H9 (cell line): ENCODE data around the gene TBC1D1. TPM values are rescaled to one million over a fixed set of nuclear protein-coding genes. Genes with fewer than 3 reads are reported as not detected.

Experiments used
- DNase-seq: peaks from one replicate; pipeline ENCODE4 v3.0.0-alpha.2; 2017
- H2AFZ ChIP-seq: one replicate; pipeline ENCODE4 v1.6.1; 2013; ENCODE audit warnings: mild to moderate bottlenecking, low read length, control low read depth, moderate library complexity
- H2AK5ac ChIP-seq: 2 replicates; pipeline ENCODE4 v1.6.1; 2013; ENCODE audit warnings: low read length, control low read depth, mixed read lengths; ENCODE audit not compliant: insufficient read length
- H2BK120ac ChIP-seq: one replicate; pipeline ENCODE4 v1.6.1; 2013; ENCODE audit warnings: low read depth, mild to moderate bottlenecking, low read length, control low read depth, inconsistent platforms; ENCODE audit not compliant: poor library complexity, severe bottlenecking
- H2BK12ac ChIP-seq: 2 replicates; pipeline ENCODE4 v1.6.1; 2013; ENCODE audit warnings: low read length, control low read depth, mixed read lengths, low read depth; ENCODE audit not compliant: insufficient read length
- H2BK15ac ChIP-seq: 2 replicates; pipeline ENCODE4 v1.6.1; 2013; ENCODE audit warnings: low read depth, low read length, control low read depth
- H2BK20ac ChIP-seq: one replicate; pipeline ENCODE4 v1.6.1; 2013; ENCODE audit warnings: low read depth, mild to moderate bottlenecking, low read length, control low read depth, inconsistent platforms; ENCODE audit not compliant: poor library complexity, severe bottlenecking
- H2BK5ac ChIP-seq: 2 replicates; pipeline ENCODE4 v1.6.1; 2013; ENCODE audit warnings: low read length, control low read depth, mixed read lengths; ENCODE audit not compliant: insufficient read length
- H3K14ac ChIP-seq: 2 replicates; pipeline ENCODE4 v1.6.1; 2013; ENCODE audit warnings: low read length, control low read depth; ENCODE audit not compliant: insufficient read depth
- H3K18ac ChIP-seq: 2 replicates; pipeline ENCODE4 v1.6.1; 2013; ENCODE audit warnings: low read depth, mild to moderate bottlenecking, mixed read lengths, low read length, control low read depth; ENCODE audit not compliant: insufficient read length
- H3K23ac ChIP-seq: 2 replicates; pipeline ENCODE4 v1.6.1; 2013; ENCODE audit warnings: low read length, control low read depth, mixed read lengths, low read depth; ENCODE audit not compliant: insufficient read length
- H3K23me2 ChIP-seq: 2 replicates; pipeline ENCODE4 v1.6.1; 2013; ENCODE audit warnings: low read depth, mild to moderate bottlenecking, mixed read lengths, low read length, control low read depth; ENCODE audit not compliant: insufficient read length, poor library complexity, severe bottlenecking
- H3K27ac ChIP-seq: 2 replicates; pipeline ENCODE4 v1.5.1; 2013; ENCODE audit warnings: low read length, control low read depth, mixed read lengths, low read depth; ENCODE audit not compliant: insufficient read length
- H3K27me3 ChIP-seq: 2 replicates; pipeline ENCODE4 v1.6.1; 2013; ENCODE audit warnings: low read length, control low read depth, inconsistent platforms; ENCODE audit not compliant: insufficient read depth
- H3K4ac ChIP-seq: 2 replicates; pipeline ENCODE4 v1.6.1; 2013; ENCODE audit warnings: low read depth, mild to moderate bottlenecking, control low read depth, inconsistent platforms, low read length, moderate library complexity
- H3K4me1 ChIP-seq: 2 replicates; pipeline ENCODE4 v1.6.1; 2013; ENCODE audit warnings: low read length, control low read depth, inconsistent platforms; ENCODE audit not compliant: insufficient read depth
- H3K4me2 ChIP-seq: 2 replicates; pipeline ENCODE4 v1.6.1; 2013; ENCODE audit warnings: low read length, control low read depth, mixed read lengths; ENCODE audit not compliant: insufficient read length, insufficient read depth
- H3K56ac ChIP-seq: 2 replicates; pipeline ENCODE4 v1.6.1; 2013; ENCODE audit warnings: low read depth, mild to moderate bottlenecking, mixed read lengths, low read length, control low read depth; ENCODE audit not compliant: insufficient read length
- H3K79me1 ChIP-seq: 2 replicates; pipeline ENCODE4 v1.6.1; 2013; ENCODE audit warnings: low read depth, mild to moderate bottlenecking, moderate library complexity, low read length, control low read depth, inconsistent platforms; ENCODE audit not compliant: insufficient read depth, poor library complexity, severe bottlenecking
- H3K79me2 ChIP-seq: 2 replicates; pipeline ENCODE4 v1.6.1; 2013; ENCODE audit warnings: low read length, control low read depth, inconsistent platforms; ENCODE audit not compliant: insufficient read depth
- H3K9ac ChIP-seq: 2 replicates; pipeline ENCODE4 v1.6.1; 2013; ENCODE audit warnings: low read length, control low read depth, mixed read lengths; ENCODE audit not compliant: insufficient read length; ENCODE audit errors: extremely low read depth
- H3K9me3 ChIP-seq: one replicate; pipeline ENCODE4 v1.6.1; 2013; ENCODE audit warnings: low read depth, low read length, inconsistent platforms; ENCODE audit not compliant: control insufficient read depth
- H3T11ph ChIP-seq: one replicate; pipeline ENCODE4 v1.6.1; 2013; ENCODE audit warnings: mild to moderate bottlenecking, low read length, control low read depth, inconsistent platforms
- H4K20me1 ChIP-seq: one replicate; pipeline ENCODE4 v1.6.1; 2013; ENCODE audit not compliant: control insufficient read depth, insufficient read length, insufficient read depth
- H4K5ac ChIP-seq: 2 replicates; pipeline ENCODE4 v1.6.1; 2013; ENCODE audit warnings: low read depth, mild to moderate bottlenecking, mixed read lengths, low read length, control low read depth; ENCODE audit not compliant: insufficient read length
- H4K8ac ChIP-seq: replicated peaks from 2 replicates; pipeline ENCODE4 v1.6.1; 2013; ENCODE audit warnings: low read length, control low read depth, mixed read lengths, low read depth; ENCODE audit not compliant: insufficient read length
- H4K91ac ChIP-seq: 2 replicates; pipeline ENCODE4 v1.6.1; 2013; ENCODE audit warnings: low read depth, mild to moderate bottlenecking, moderate library complexity, mixed read lengths, low read length, control low read depth; ENCODE audit not compliant: insufficient read length
- H3K27ac Mint-ChIP-seq, 3 experiments: 2 replicates in 2 of 3; 3 replicates in 1 of 3; pipeline ENCODE4 v1.8.0; 2020 to 2021; ENCODE audit warnings: mixed read lengths in 3 of 3, mild to moderate bottlenecking in 1 of 3, moderate library complexity in 1 of 3
- H3K27me3 Mint-ChIP-seq: 2 replicates; pipeline ENCODE4 v1.8.0; 2021; ENCODE audit warnings: low read depth, mild to moderate bottlenecking, moderate library complexity, mixed read lengths
- H3K36me3 Mint-ChIP-seq, 3 experiments: 2 replicates in 2 of 3; 3 replicates in 1 of 3; pipeline ENCODE4 v1.8.0; 2020 to 2021; ENCODE audit warnings: low read depth in 3 of 3, mixed read lengths in 3 of 3; ENCODE audit not compliant: insufficient read depth in 1 of 3
- H3K4me1 Mint-ChIP-seq, 2 experiments: 2 replicates each; pipeline ENCODE4 v1.8.0; 2020; ENCODE audit warnings: mixed read lengths in 2 of 2
- H3K4me3 Mint-ChIP-seq, 2 experiments: 2 replicates in 1 of 2; 3 replicates in 1 of 2; pipeline ENCODE4 v1.8.0; 2020 to 2021; ENCODE audit warnings: mild to moderate bottlenecking in 2 of 2, mixed read lengths in 2 of 2, moderate library complexity in 1 of 2
- H3K9me3 Mint-ChIP-seq, 2 experiments: 2 replicates in 1 of 2; 3 replicates in 1 of 2; pipeline ENCODE4 v1.8.0; 2020; ENCODE audit warnings: mild to moderate bottlenecking in 2 of 2, mixed read lengths in 2 of 2, moderate library complexity in 1 of 2
- CTCF ChIP-seq: fragments of 200-600 bp; sonication (generic); conservative IDR thresholded peaks from 3 replicates; pipeline ENCODE4 v1.8.0; 2021; ENCODE audit warnings: antibody characterized with exemption, mild to moderate bottlenecking
- WGBS: extraction: QIAGEN DNeasy Blood & Tissue Kit; methylation state at CpG from one replicate; pipeline ENCODE4 v1.1.7; 2013; ENCODE audit warnings: missing lambda C conversion rate, low lambda C conversion rate, mixed read lengths; ENCODE audit not compliant: insufficient read length; ENCODE audit errors: extremely low coverage; 5-methylcytosine and 5-hydroxymethylcytosine counted together
- total RNA-seq: library from RNA; stranded (reverse); gene quantifications from 2 replicates; pipeline ENCODE4 v1.2.1, GENCODE V29; 2021

The TBC1D1 gene
- total RNA-seq, 1 experiment from 2014 or later, result 109 TPM

- Histone ChIP-seq H2BK15ac (no peak overlapping the region), H3K4me1 (no peaks in the 10 kb centered on the region), H3K4me2 (no peak overlapping the region), H3K56ac (no peak overlapping the region), H2AK5ac (no peak overlapping the region), H2BK5ac (no peak overlapping the region), H4K91ac (no peak overlapping the region), H3T11ph (no peak overlapping the region), H3K79me2 (no peaks in the 10 kb centered on the region), H4K20me1 (no peaks in the 10 kb centered on the region), H2BK12ac (no peak overlapping the region), H3K27me3 (no peaks in the 10 kb centered on the region), H3K23ac (no peak overlapping the region), H3K18ac (no peak overlapping the region), H3K23me2 (no peaks in the 10 kb centered on the region), H3K4ac (no peak overlapping the region), H3K14ac (no peak overlapping the region), H2BK120ac (no peak overlapping the region), H2AFZ (no peak overlapping the region), H3K9me3 (no peaks in the 10 kb centered on the region), H2BK20ac (no peak overlapping the region), H3K9ac (no peak overlapping the region), H3K79me1 (no peaks in the 10 kb centered on the region), H4K5ac (no peak overlapping the region), H4K8ac (no peak overlapping the region), H3K27ac (no peak overlapping the region)
- 0 out of 7 replicates have a peak overlapping the region, but pooled peaks of 1 of the 3 experiments have one; percentile 52 for H3K27ac Mint-ChIP-seq
- H3K36me3 Mint-ChIP-seq, result peaks cover 4 to 29% (median 12%) of the 10 kb centered on the region in 3 experiments; a peak in 6 of 7 replicates
- no peak for TF ChIP-seq CTCF
- no peak overlapping the region for H3K4me3 Mint-ChIP-seq
- no peak for DNase-seq
- H3K9me3 Mint-ChIP-seq, result no peaks in the 10 kb centered on the region
- WGBS, result no CpG with 5 or more reads among the region's 4 CpGs
- H3K4me1 Mint-ChIP-seq, result no peaks in the 10 kb centered on the region
- H3K27me3 Mint-ChIP-seq, result no peaks in the 10 kb centered on the region
Measured at GRCh38 chr4:37862961-37863360, 27.9 kb upstream of the TBC1D1 start.
